Hypothalamus (tissue), 51 donors: ENCODE results near the gene GCK.

Experiments used
- DNase-seq, 51 donors: peaks; one replicate each; lab custom pipeline; 2025; lab: John Stamatoyannopoulos, UW

The GCK gene

GRCh38 chr7:44111761-44112160 lies 77.5 kb downstream of the GCK start:
- peak in 6 of 51 donors; percentile 18 to 43 (median 29) for DNase-seq

DNA sequence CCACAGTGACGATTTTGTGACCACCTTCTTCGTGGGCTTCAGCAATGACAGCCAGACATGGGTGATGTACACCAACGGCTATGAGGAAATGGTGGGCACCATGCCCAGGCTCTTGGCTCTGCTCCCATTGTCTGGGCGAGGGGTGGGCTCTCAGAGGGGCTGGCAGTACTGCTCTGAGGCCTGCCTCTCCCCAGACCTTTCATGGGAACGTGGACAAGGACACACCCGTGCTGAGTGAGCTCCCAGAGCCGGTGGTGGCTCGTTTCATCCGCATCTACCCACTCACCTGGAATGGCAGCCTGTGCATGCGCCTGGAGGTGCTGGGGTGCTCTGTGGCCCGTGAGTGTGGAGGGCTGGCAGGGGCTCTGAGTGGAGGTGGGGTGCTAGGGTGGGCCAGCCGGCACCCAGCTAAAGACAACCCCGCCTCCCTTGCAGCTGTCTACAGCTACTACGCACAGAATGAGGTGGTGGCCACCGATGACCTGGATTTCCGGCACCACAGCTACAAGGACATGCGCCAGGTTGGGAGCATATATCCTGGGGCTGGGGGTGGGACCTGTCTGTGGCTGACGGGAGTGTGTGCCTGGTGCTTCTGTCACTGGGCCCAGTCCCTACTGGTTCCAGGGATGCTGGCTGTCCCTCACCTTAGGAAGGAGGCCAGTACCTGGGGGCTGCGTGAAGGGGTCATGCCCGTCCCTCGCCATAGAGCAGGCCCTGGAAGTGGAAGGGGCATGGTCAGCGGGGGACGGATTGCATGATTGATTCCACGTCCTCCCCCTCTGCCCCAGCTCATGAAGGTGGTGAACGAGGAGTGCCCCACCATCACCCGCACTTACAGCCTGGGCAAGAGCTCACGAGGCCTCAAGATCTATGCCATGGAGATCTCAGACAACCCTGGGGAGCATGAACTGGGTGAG lies 78.3 kb downstream of the GCK start:
- no peak for DNase-seq

DNA sequence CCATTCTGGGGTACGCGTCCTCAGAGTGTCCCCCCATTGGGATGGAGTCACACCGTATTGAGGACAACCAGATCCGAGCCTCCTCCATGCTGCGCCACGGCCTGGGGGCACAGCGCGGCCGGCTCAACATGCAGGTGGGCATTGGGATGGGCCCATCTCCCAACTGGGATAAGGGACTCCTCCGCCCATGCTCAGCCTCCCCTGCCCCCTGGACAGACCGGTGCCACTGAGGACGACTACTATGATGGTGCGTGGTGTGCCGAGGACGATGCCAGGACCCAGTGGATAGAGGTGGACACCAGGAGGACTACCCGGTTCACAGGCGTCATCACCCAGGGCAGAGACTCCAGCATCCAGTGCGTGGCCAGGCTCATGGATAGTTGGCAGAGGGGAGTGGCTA lies 79.2 kb downstream of the GCK start:
- DNase-seq, result no peak

DNA sequence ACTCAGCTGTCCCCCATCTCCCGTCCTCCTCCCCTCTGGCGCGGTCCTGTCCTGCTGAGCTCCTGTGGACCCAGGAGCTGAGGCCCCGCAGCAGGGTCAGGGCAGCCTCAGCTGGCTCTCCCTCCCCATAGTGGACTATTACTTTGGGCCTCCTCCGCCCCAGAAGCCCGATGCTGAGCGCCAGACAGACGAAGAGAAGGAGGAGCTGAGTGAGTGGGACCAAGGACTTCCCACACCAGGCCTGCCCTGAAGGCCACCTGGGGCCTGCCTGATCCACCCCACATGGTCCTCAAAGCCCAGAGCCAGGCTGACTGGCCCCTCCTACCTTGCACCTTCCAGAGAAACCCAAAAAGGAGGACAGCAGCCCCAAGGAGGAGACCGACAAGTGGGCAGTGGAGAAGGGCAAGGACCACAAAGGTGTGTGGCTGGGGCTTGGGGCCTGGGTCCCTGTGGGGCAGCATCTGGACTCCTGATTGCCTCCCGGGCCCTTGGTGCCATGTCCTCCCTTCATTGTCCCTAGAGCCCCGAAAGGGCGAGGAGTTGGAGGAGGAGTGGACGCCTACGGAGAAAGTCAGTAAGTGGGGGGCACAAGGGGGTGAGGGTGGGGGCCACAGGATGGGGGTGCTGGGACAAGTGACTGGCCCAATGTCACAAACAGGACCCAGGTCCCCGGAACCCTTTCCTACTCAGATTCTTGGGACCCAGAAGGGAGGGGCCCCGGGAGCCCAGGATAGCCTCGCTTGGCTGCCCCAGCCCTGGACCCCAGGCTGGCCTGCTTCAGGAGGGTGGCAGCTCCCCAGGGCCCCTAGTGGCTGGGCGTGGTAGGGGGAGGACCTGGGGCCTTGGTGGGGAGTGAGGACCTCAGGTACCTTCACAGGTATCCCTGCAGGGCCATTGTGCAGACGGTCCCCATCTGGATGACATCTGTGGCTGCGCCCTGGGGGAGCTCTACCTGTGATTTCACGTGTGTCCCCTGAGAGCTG lies 80.2 kb downstream of the GCK start:
- no peak for DNase-seq

DNA sequence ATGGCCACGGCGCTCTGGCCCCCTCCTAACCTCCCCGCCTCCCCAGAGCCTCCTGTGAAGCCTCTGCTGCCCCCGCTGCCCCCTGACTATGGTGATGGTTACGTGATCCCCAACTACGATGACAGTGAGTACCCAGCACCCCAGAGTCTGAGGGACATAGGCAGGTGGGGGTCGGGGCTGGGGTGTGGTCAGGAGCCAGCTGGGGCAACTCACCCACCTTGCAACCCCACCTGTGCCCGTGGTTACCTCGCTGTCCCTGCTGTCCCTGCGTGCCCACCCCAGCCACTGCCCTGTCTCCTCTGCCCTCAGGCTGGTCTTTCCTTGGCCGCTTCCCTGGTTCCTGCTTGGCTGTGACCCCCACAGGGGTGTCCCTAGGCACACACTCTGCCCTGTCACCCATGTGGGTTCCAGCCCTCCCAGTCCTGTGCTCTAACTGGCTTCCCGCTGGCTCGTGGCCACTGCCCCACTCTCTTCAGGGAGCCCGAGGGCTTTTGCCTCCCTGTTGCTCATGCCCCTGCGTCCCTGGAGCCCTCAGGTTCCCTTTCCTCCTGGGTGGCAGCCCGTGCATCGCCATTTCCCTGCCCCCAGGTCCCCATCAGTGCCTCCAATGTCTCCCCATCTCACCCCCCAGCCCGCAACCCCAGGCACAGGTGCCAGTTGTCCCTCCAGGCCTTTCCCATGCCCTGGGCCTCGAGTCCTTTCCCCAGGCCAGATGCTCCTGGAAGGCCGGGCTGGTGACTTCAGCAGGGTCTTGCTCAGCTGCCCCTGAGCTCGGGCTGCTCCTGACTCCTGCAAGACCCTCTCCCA lies 81.1 kb downstream of the GCK start:
- no peak for DNase-seq

GRCh38 chr7:44107116-44107960 lies 81.9 kb downstream of the GCK start:
- DNase-seq, result no peak

- DNase-seq, result no peak
These were observed 82.8 kb downstream of the GCK start for GRCh38 chr7:44106311-44107065.

- DNase-seq, result no peak
These were observed 83.4 kb downstream of the GCK start for GRCh38 chr7:44105832-44106231.

DNA sequence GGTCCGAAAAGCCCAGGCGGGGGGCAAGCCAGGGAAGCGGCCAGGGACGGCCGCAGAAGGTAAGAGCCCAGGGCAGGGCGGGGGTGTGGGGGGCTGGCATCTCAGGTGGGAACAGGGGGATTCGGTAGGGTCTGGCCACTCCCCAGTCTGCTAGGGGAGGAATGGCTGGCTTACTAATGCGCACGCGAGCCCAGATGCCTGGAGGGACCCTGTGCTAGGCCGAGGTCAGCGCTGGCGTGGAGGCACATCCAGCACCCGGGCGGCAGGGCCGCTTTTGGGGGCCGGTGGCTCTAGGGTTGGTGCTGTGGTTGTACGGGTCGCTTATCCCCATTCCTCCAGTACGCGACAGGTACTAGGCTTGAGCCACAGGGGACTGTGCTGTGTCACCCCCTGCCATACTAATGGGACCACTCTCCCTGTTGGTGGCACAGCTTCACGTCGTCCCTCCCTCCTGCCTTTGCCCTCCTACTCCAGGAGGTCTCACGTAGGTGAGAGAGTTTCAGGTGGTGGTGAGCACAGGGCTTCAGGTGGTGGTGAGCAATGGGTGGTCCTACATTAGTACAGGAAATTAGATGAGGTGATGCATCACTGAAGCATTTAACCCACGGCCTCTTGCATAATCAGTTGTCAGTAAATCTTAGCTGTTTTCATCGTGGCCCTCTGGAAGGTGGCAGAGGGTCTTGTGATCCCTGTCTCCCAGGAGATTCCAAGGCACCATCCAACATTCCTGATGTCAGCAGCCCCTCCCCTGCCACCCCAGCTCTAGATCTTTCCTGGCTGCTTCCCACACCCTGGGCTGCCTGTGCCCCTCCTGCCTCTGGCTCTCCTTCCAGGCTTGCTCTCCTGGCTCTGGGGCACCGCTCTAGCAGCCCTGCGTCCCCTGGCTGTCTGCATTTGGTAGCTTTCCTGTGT lies 84.1 kb downstream of the GCK start:
- peak in 34 of 51 donors; percentile 24 to 82 (median 56) for DNase-seq

- peak in 2 of 51 donors; percentile 20 to 36 for DNase-seq
These were observed 85.0 kb downstream of the GCK start, which contains the start of gene AEBP1 for GRCh38 chr7:44103923-44104859. TSS of gene AEBP1 (plus strand) at chr7:44104345. CDS start at chr7:44104666, 321 bp downstream.

DNA sequence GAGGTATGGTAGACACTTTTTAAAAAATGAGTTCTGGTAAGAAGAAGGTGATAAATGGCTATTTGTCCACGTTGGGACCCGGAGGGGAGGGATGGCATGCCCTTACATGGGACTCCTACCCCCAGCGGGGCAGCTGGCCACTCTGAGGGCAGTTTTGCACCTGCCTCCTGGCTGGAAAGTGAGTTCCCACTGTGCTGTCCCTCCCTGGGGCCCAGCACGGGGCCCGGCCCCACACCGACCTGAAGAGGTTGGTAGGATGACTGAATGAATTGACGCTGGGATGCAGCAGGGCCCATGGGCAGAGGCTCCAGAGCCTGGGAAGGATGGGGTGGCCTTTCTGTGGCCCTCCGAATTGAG lies 85.7 kb downstream of the GCK start:
- no peak for DNase-seq

DNA sequence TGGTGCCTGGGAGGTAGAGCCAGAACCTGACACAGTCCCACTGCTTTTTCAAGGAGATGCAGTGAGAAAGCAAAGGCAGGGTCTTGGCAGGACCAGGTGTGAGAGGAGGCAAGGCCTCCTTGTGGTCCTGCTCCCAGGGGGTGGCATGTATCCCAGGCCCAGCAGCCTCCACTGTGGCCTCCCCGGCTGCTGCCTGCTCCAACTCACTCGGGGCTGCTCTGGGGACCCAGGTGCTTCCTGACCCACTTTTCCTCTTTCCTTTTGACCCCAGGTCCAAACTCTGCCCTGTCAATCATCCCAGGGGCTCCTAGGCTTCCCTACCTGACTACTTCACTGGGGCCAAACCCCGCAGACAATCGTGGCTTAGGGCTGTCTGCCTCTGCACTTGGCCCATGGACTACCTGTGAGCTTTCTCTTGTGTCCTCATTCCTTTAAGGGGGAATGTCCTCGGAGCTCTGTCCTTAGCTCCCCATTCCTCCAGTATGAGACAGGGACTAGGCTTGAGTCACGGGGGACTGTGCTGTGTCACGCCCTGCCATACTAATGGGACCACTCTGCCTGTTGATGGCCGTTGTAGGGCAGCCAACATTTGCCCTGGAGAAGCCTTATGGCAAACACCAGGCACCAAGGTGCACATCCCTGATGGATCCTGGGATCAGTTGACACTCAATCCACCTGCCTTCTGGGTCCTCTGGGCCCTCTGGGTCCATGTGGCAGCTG lies 86.2 kb downstream of the GCK start:
- DNase-seq, result no peak

- DNase-seq, result peak in 17 of 51 donors; percentile 7 to 70 (median 32)
These were observed 87.0 kb downstream of the GCK start for GRCh38 chr7:44101966-44102845.

DNA sequence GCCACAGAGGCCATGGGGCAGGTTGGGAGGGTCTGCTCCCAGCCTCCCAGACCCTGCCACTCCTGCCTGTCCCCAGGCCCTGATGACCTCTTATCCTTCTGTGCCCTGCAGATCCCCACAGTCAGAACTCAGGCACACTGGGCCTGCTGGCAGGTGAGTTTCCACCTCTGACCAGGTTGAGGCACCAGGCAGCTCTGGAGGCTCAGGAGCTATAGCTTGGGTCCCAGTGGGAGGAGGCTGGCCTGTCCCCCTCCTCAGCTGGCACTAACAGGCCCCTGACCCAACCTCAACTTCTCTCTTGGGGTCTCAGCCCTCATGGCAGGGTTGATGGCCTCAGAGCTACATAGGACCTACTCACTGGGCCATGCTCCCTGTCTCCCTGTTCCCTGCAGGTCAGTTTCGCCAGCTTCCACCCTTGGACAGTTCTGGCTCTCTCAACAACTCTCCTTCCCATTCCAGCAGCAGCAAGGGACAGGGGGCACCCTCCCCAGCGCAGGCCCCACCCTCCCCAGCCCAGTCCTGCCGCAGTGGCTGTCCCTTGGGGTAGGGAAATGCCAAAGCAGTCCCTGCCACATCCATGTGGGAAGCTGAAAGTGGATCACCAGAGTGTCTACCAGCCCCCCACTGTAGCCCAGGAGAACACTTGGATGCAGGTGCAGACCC lies 87.8 kb downstream of the GCK start:
- no peak for DNase-seq
